Central memory CD8-positive, alpha-beta T cell (primary cell): ENCODE data around the gene NCK2.

Experiments used
- ATAC-seq: fragments of 150-1000 bp; cut with Tn5 transposase; replicated peaks from 2 replicates; pipeline ENCODE4 v1.10.0; 2022; ENCODE audit warnings: mild to moderate bottlenecking, moderate FRiP score, moderate number of reproducible peaks; ENCODE audit not compliant: poor library complexity, severe bottlenecking; ENCODE audit errors: extremely low read depth
- DNase-seq, 2 donors: peaks; one replicate each; pipeline ENCODE4 v3.0.0; 2021; ENCODE audit warnings: low spot score in 2 of 2
- H3K27ac Mint-ChIP-seq: one replicate; pipeline ENCODE4 v1.8.0; 2022; ENCODE audit warnings: low read depth, mild to moderate bottlenecking, moderate library complexity, mixed read lengths
- H3K27me3 Mint-ChIP-seq: one replicate; pipeline ENCODE4 v1.8.0; 2022; ENCODE audit warnings: mixed read lengths
- H3K36me3 Mint-ChIP-seq: one replicate; pipeline ENCODE4 v1.8.0; 2022; ENCODE audit warnings: mild to moderate bottlenecking, moderate library complexity, mixed read lengths; ENCODE audit not compliant: insufficient read depth
- H3K4me1 Mint-ChIP-seq: one replicate; pipeline ENCODE4 v1.8.0; 2022; ENCODE audit warnings: mixed read lengths
- H3K4me3 Mint-ChIP-seq: one replicate; pipeline ENCODE4 v1.8.0; 2022; ENCODE audit warnings: mild to moderate bottlenecking, moderate library complexity, mixed read lengths
- H3K9me3 Mint-ChIP-seq: one replicate; pipeline ENCODE4 v1.8.0; 2022; ENCODE audit warnings: mixed read lengths

The NCK2 gene

DNA sequence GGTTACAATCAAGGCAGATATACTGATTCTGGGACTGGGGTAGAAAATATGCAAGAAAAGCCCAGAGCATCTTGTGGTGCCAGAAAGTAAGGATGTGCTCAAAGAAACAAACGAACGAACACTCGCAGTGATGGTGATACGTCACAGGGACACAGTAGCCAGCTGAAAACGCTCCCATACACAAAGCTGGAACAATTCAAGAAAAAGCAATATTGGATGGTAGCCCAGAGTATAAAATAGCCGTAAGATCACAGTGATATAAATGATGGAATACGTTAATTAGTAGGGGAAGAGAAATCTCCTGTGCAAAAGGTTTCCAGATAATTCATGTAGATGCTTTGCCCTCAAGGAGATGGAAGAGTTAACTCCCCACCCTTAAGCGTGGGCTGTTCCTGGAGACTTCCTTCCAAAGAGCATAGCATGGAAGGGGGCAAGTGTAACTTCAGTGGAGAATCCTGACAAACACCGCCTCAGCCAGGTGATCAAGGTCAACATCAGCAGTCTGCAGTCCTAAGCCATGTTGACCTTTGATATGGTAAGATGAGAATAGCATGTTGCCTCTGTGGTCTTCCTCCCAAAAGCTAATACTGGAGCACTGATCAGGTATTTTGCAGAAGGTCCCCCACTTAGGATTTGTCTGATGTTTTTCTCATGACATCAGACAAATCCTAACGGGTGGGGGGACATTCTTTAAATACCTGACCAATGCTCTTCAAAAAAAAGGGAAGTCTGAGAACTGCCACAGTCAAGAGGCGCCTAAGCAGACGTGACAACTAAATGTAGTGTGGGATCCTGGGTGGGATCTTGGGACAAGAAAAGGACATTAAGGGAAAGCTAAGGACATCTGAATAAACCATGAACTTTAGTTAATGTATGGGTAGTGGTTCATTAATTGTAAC lies 99.0 kb downstream of the NCK2 start:
- H3K27me3 Mint-ChIP-seq: no peaks in the 10 kb centered on the region
- DNase-seq: no peak
- no peak overlapping the region for H3K4me3 Mint-ChIP-seq
- no peaks in the 10 kb centered on the region for H3K9me3 Mint-ChIP-seq
- peaks cover 76% of the 10 kb centered on the region for H3K4me1 Mint-ChIP-seq
- H3K27ac Mint-ChIP-seq: no peak overlapping the region
- no peak for ATAC-seq
- H3K36me3 Mint-ChIP-seq: peaks cover 20% of the 10 kb centered on the region

DNA sequence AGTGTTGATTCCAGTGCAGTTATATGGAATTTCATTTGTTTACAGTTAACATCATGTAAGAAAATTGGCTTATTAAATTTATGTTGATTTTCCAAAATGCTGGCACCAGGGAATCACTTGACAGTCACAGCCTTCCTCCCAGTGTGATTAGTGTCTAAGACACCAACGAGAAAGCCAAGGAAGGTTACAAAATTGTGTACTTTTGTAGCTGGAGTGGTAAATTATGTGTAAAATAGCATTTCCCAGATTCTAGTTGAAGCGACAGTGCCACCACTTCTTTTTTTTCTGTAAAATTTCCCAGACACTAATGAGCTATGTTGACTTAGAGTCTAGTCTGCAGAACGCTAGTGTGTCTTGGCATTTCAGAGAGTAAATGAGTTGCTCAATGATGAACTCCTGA lies 101.3 kb downstream of the NCK2 start:
- Mint-ChIP-seq H3K4me3 (no peak overlapping the region), H3K27ac (peak overlapping the region; percentile 46), H3K4me1 (peaks cover 69% of the 10 kb centered on the region)

DNA sequence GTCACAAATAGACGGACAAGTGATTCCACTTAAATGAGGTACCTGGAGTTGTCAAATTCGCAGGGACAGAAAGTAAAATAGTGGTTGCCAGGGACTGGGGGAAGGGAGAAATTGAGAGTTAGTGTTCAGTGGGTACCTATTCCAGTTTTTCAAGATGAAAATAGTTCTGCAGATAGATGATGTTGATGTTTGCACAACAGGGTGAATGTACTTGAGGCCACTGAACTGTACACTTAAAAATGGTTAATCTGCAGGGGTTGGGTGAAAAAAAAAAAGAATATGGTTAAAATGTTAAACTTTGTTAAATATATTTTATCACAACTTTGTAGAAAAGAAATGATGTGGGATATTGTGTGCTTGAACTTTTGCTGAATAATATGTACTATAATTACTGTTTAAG lies 102.3 kb downstream of the NCK2 start:
- ATAC-seq (no peak), DNase-seq (no peak)
- no peaks in the 10 kb centered on the region for H3K9me3 Mint-ChIP-seq
- H3K4me3 Mint-ChIP-seq: no peak overlapping the region
- H3K36me3 Mint-ChIP-seq: peaks cover 23% of the 10 kb centered on the region
- H3K4me1 Mint-ChIP-seq: peaks cover 66% of the 10 kb centered on the region
- no peaks in the 10 kb centered on the region for H3K27me3 Mint-ChIP-seq
- peak overlapping the region; percentile 62 for H3K27ac Mint-ChIP-seq

More for the DNA sequence above, 101.3 kb downstream of the NCK2 start:
- ATAC-seq (no peak), DNase-seq (no peak)
- Mint-ChIP-seq H3K27me3 (no peaks in the 10 kb centered on the region), H3K9me3 (no peaks in the 10 kb centered on the region), H3K36me3 (peaks cover 20% of the 10 kb centered on the region)

DNA sequence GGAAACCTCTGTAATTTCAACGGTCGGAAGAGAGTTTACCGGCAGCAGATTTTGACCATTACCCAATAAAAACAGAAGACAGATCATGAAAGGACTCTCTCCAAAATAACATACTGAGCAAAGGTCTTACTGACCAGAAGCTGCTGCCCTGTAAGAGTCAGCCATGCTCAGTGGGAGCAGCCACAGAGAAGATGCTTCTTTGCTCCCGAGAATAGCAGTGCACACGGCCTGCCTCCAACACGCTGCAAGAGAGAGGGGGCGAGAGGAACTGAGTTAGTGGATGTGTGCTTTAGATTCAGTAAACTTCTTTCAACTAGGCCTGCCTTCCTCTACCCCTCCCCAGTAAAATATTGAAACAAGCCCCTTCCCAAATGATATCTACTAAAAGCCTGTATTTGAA lies 103.7 kb downstream of the NCK2 start:
- ATAC-seq (no peak), DNase-seq (no peak)
- H3K9me3 Mint-ChIP-seq: no peaks in the 10 kb centered on the region
- H3K27me3 Mint-ChIP-seq: no peaks in the 10 kb centered on the region
- H3K4me3 Mint-ChIP-seq: no peak overlapping the region
- H3K27ac Mint-ChIP-seq: peak overlapping the region; percentile 67
- H3K4me1 Mint-ChIP-seq: peaks cover 68% of the 10 kb centered on the region
- H3K36me3 Mint-ChIP-seq: peaks cover 24% of the 10 kb centered on the region

DNA sequence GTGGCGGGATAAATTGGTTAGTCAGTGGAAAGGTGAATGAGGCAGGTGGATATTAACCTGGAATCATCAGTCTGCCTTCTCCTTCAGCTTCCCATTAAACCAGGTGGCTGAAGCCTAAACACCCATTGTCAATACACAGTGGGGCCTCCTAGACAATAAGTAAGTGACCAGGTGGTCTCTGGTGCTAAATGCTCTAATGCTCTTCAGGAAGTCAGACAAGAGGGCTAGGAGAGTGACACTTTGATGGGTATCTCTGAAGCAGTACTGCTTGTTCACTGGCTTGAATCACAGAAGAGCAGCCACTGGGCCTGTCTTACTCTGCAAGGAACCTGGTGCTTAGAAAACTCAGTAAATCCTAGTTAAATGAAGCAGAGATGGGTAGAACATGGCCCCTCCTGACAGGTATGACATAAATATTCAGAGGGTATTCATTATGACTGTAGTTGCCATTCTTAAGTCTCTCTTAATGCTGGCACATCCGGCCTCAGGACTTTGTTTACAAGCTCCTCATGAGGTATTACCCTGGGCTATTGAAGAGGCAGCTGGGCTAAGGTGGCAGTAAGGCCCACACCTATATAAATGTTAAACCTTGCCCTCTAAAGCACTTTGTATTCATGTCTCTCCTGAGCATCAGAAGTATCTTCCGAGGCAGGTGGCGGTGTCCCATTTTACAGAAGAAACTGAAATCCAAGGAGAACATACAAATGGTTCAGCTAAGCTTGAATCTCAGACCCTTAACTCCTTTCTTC lies 104.9 kb downstream of the NCK2 start:
- Mint-ChIP-seq H3K27ac (peak overlapping the region; percentile 67), H3K4me1 (peaks cover 67% of the 10 kb centered on the region), H3K4me3 (no peak overlapping the region), H3K27me3 (no peaks in the 10 kb centered on the region), H3K9me3 (no peaks in the 10 kb centered on the region), H3K36me3 (peaks cover 21% of the 10 kb centered on the region)
- no peak for ATAC-seq
- no peak for DNase-seq

DNA sequence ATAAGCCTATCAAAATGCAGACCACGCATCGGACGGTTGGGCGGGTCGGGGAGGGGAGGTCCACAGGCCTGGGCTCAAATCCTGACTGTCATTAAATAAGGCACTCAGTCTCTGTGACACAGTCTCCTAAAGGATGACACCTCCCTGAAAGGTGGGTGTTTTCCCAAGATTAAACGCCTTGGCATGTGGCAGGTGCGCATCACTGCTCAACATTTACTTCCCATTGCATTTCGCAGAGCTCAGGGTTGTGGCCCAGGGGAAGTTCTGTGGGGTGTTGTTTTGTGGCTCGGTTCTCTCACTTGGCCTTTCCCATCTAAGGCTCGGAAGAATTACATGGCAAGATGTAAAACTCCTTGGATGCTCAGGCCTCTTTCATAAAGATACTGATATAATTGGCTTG lies 107.4 kb downstream of the NCK2 start:
- no peak for DNase-seq
- H3K4me3 Mint-ChIP-seq: no peak overlapping the region
- no peaks in the 10 kb centered on the region for H3K9me3 Mint-ChIP-seq
- no peaks in the 10 kb centered on the region for H3K27me3 Mint-ChIP-seq
- no peak for ATAC-seq
- H3K4me1 Mint-ChIP-seq: peaks cover 74% of the 10 kb centered on the region
- peaks cover 32% of the 10 kb centered on the region for H3K36me3 Mint-ChIP-seq
- peak overlapping the region; percentile 61 for H3K27ac Mint-ChIP-seq

DNA sequence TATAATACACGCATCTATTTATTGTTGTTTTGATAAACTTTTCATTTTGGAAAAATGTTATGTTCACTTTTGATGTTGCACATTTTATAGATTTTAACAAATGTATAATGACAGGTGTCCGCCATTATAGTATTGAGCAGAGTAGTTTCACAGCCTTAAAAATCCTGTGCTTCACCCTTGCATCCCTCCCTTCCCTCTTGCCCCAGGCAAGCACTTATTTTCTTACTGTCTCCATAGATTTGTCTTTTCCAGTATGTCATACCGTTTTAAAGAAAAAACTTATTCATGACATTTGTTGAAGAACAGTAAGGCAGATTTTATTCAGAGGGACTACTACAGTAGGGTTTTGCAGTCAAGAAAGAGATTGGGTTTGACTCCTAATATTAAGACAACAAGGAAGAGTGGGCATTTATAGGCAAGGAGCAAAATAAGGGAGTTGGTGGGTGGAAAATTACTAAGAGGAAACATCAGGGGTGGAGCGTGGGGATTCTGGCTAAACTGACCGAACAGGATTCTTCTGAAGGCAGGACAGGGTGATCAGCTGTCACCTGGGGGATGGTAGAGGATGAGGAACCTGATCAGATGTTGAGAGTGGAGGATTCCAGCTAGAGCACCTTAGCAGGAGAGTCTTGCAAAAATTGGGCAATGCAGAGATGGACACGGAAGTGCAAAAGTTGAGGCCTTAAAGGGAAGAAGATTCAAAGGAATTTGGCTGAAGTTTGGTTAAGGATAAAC lies 108.8 kb downstream of the NCK2 start:
- Mint-ChIP-seq H3K4me1 (peaks cover 75% of the 10 kb centered on the region), H3K4me3 (no peak overlapping the region), H3K36me3 (peaks cover 36% of the 10 kb centered on the region), H3K27ac (peak overlapping the region; percentile 29), H3K9me3 (no peaks in the 10 kb centered on the region), H3K27me3 (no peaks in the 10 kb centered on the region)
- no peak for DNase-seq
- ATAC-seq: no peak

DNA sequence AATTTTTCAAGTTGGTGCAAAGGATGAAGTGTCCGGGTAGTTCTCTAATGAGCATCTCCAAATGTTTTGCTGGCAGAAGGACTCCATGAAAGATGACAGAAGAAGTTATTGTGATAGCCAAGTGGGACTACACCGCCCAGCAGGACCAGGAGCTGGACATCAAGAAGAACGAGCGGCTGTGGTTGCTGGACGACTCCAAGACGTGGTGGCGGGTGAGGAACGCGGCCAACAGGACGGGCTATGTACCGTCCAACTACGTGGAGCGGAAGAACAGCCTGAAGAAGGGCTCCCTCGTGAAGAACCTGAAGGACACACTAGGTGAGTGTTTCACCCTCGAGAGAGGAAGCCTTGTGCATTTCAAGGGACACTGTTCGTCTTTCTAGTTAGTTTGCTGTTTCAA lies 110.3 kb downstream of the NCK2 start:
- DNase-seq (no peak), ATAC-seq (no peak)
- H3K4me3 Mint-ChIP-seq: no peak overlapping the region
- H3K4me1 Mint-ChIP-seq: peaks cover 73% of the 10 kb centered on the region
- no peaks in the 10 kb centered on the region for H3K9me3 Mint-ChIP-seq
- peak overlapping the region; percentile 96 for H3K27ac Mint-ChIP-seq
- no peaks in the 10 kb centered on the region for H3K27me3 Mint-ChIP-seq
- H3K36me3 Mint-ChIP-seq: peaks cover 36% of the 10 kb centered on the region

DNA sequence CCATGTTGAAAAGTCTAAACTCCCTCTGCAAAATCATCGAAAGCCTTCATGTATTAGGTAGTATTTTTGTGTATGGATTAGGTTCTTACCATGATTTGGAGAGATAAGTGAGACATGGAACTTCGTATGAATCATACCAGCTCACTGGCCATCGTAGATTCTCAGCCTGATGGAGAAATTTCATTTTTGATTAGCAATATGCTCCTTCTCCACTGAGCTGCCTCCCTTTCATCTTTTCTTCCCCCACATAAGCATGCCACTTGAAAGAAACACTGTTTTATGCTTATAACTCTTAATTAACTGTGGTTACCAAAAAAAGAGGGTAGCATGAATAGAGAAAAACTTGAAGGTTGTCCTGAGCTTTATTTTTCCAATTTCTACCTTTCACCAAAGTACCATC lies 111.9 kb downstream of the NCK2 start:
- H3K27me3 Mint-ChIP-seq: no peaks in the 10 kb centered on the region
- DNase-seq (no peak), ATAC-seq (peak; percentile 54)
- peaks cover 81% of the 10 kb centered on the region for H3K4me1 Mint-ChIP-seq
- H3K4me3 Mint-ChIP-seq: peak overlapping the region; percentile 73
- H3K9me3 Mint-ChIP-seq: no peaks in the 10 kb centered on the region
- H3K36me3 Mint-ChIP-seq: peaks cover 35% of the 10 kb centered on the region
- H3K27ac Mint-ChIP-seq: peak overlapping the region; percentile 96

DNA sequence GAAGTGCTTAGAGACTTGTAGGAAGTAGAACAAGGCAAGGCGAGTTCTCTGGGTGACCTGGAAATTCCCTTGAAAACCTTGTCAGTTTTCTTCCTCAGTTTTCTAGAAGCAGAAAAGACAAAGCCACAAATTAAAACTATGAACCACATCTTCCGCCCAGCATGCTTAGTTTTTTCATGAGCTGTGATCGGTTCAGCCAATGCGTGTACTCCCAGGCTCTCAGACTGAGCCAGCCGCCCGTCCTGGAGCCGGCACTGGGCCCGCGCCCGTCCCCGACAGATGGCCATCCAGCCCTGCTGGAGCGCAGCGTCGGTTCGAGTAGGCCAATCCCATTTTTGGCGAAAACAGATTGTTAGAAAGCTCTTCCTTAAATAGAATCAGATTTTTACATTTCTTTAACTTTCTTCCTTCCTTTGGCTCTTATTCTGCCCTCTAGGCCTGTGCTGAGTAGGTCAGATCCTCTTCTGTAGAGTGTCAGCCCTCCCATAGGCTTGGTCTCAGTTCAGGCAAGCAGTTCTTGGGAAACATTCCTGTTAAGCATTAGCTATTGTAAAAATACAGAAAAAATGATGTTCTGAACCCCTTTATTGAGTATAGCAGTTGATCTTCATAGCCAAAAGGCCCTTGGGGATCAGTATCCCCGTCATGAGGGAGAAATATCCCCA lies 112.5 kb downstream of the NCK2 start:
- DNase-seq (peak in 1 of 2 donors; percentile 32), ATAC-seq (peak; percentile 35)
- H3K4me3 Mint-ChIP-seq: peak overlapping the region; percentile 73
- no peaks in the 10 kb centered on the region for H3K27me3 Mint-ChIP-seq
- H3K36me3 Mint-ChIP-seq: peaks cover 34% of the 10 kb centered on the region
- H3K27ac Mint-ChIP-seq: peak overlapping the region; percentile 96
- H3K9me3 Mint-ChIP-seq: no peaks in the 10 kb centered on the region
- peaks cover 81% of the 10 kb centered on the region for H3K4me1 Mint-ChIP-seq

DNA sequence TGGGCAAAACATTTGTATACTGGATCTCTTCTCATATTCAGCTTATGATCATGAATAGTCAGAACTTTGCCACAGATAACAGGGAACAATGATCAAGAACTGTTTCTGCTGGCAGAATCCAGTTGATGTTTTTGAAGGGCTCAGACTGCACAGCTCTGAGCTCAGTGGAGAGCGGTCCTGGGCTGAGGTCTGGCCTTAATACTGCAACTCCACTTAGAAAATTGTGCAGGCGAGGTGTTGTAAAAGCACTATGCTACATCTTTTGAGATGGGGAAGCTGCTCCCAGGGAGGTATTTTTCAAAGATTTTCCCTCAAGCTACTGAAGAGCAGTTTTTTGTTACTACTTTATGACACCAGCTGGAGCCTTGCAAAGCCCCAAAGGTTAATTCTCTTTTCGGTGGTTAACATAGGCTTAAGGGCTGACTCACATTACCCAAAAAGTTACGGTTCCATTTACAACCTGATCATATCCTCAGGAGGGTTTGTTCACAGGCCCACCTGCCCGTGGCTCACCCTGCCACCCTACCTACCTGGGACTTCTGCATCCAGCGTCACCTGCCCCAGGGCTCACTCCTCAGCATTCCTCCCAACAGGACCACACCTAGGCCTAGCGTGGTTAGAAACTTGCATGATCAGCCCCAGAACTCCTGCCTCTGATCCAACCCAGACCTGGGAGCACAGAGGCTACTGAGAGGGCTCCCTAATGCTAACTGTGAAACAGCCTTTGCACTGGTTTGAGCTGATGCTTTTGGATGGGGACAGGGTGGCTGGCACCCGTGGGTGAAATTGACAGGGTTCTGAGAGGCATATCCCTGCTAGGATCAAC lies 114.4 kb downstream of the NCK2 start:
- H3K27me3 Mint-ChIP-seq: no peaks in the 10 kb centered on the region
- peak overlapping the region; percentile 73 for H3K4me3 Mint-ChIP-seq
- no peaks in the 10 kb centered on the region for H3K9me3 Mint-ChIP-seq
- H3K4me1 Mint-ChIP-seq: peaks cover 86% of the 10 kb centered on the region
- no peak for DNase-seq
- no peak for ATAC-seq
- H3K27ac Mint-ChIP-seq: peak overlapping the region; percentile 96
- H3K36me3 Mint-ChIP-seq: peaks cover 35% of the 10 kb centered on the region

DNA sequence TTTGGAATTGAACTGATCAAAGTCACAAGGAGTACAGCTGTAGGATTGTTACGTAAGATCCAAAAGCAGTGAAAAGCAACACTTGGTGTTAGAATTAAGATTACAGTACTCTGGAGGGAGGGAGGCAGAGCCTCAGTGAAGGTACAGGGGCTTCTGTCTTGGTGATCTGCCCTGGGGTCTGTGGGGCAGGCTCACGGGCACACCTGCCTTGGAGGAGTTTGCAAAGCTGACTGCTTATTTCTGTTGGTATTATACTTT lies 114.9 kb downstream of the NCK2 start:
- DNase-seq (no peak), ATAC-seq (no peak)
- Mint-ChIP-seq H3K27me3 (no peaks in the 10 kb centered on the region), H3K4me3 (peak overlapping the region; percentile 73), H3K36me3 (peaks cover 35% of the 10 kb centered on the region), H3K4me1 (peaks cover 91% of the 10 kb centered on the region), H3K9me3 (no peaks in the 10 kb centered on the region), H3K27ac (peak overlapping the region; percentile 96)
